ENCODE data around the gene BMS1.

- TF ChIP-seq CTCF (IDR thresholded peaks at IDR 0.05) (no peak), POLR2AphosphoS5 (IDR thresholded peaks at IDR 0.05) (no peak), POLR2A (IDR thresholded peaks at IDR 0.05) (no peak)
Measured at GRCh38 chr10:42875798-42876341, 93.3 kb downstream of the BMS1 start.

Measured in sigmoid colon (tissue), 4 donors.